ENCODE data around the gene HOXB8.

Gene HOXB8

GRCh38 chr17:48612456-48612853 is 2.6 kb downstream of the HOXB8 start:
- Mint-ChIP-seq H3K27me3 (peaks cover 97% of the 10 kb centered on the region), H3K4me1 (ENCODE audit: low read depth) (peaks cover 47% of the 10 kb centered on the region), H3K4me3 (peak overlapping the region; percentile 46), H3K27ac (no peak overlapping the region), H3K9me3 (no peaks in the 10 kb centered on the region), H3K36me3 (ENCODE audit: low read depth) (no peaks in the 10 kb centered on the region)
- intact Hi-C loops (cut with micrococcal nuclease) = loop anchor here (10.0 kb wide), 1 partner anchor 588 kb away; no protein-coding TSS in a partner anchor

- H3K27me3 Mint-ChIP-seq = peaks cover 97% of the 10 kb centered on the region
- peaks cover 48% of the 10 kb centered on the region for H3K4me1 Mint-ChIP-seq (ENCODE audit: low read depth)
- H3K36me3 Mint-ChIP-seq (ENCODE audit: low read depth) = no peaks in the 10 kb centered on the region
- H3K27ac Mint-ChIP-seq = no peak overlapping the region
- peak overlapping the region; percentile 79 for H3K4me3 Mint-ChIP-seq
- H3K9me3 Mint-ChIP-seq = no peaks in the 10 kb centered on the region
- intact Hi-C loops (cut with micrococcal nuclease) = loop anchor here (10.0 kb wide), 1 partner anchor 587 kb away; no protein-coding TSS in a partner anchor
Measured at GRCh38 chr17:48611681-48612455, 3.2 kb downstream of the HOXB8 start.

GRCh38 chr17:48611213-48611612 is 3.9 kb downstream of the HOXB8 start:
- Mint-ChIP-seq H3K27me3 (peaks cover 97% of the 10 kb centered on the region), H3K4me3 (peak overlapping the region; percentile 79), H3K36me3 (ENCODE audit: low read depth) (no peaks in the 10 kb centered on the region), H3K4me1 (ENCODE audit: low read depth) (peaks cover 48% of the 10 kb centered on the region), H3K27ac (peak overlapping the region; percentile 25), H3K9me3 (no peaks in the 10 kb centered on the region)
- intact Hi-C loops (cut with micrococcal nuclease) = loop anchor here (10.0 kb wide), 1 partner anchor 586 kb away; no protein-coding TSS in a partner anchor

GRCh38 chr17:48610282-48611211 is 4.5 kb downstream of the HOXB8 start, which contains the start of gene HOXB7:
Gene HOXB7, minus strand, starts transcription at chr17:48611017. Its CDS starts 99 bp downstream, at chr17:48610918.
- H3K9me3 Mint-ChIP-seq = no peaks in the 10 kb centered on the region
- peaks cover 48% of the 10 kb centered on the region for H3K4me1 Mint-ChIP-seq (ENCODE audit: low read depth)
- intact Hi-C loops (cut with micrococcal nuclease) = loop anchor here (10.0 kb wide), 1 partner anchor 586 kb away; no protein-coding TSS in a partner anchor
- H3K27me3 Mint-ChIP-seq = peaks cover 96% of the 10 kb centered on the region
- H3K36me3 Mint-ChIP-seq (ENCODE audit: low read depth) = no peaks in the 10 kb centered on the region
- H3K27ac Mint-ChIP-seq = peak within 1 kb of the TSS; percentile 25
- peak within 1 kb of the TSS; percentile 79 for H3K4me3 Mint-ChIP-seq

- Mint-ChIP-seq H3K4me1 (ENCODE audit: low read depth) (peaks cover 45% of the 10 kb centered on the region), H3K9me3 (no peaks in the 10 kb centered on the region), H3K27me3 (peaks cover 96% of the 10 kb centered on the region), H3K27ac (no peak overlapping the region), H3K4me3 (peak overlapping the region; percentile 79), H3K36me3 (ENCODE audit: low read depth) (no peaks in the 10 kb centered on the region)
- intact Hi-C loops (cut with micrococcal nuclease) = loop anchor here (10.0 kb wide), 1 partner anchor 585 kb away; no protein-coding TSS in a partner anchor
Measured at GRCh38 chr17:48609759-48610281, 5.3 kb downstream of the HOXB8 start.

- Mint-ChIP-seq H3K9me3 (no peaks in the 10 kb centered on the region), H3K27ac (no peak overlapping the region), H3K27me3 (peaks cover 96% of the 10 kb centered on the region), H3K4me3 (no peak overlapping the region), H3K4me1 (ENCODE audit: low read depth) (peaks cover 46% of the 10 kb centered on the region), H3K36me3 (ENCODE audit: low read depth) (no peaks in the 10 kb centered on the region)
- intact Hi-C loops (cut with micrococcal nuclease) = no loop called here
Measured at GRCh38 chr17:48609033-48609432, 6.1 kb downstream of the HOXB8 start.

- Mint-ChIP-seq H3K9me3 (no peaks in the 10 kb centered on the region), H3K4me3 (no peak overlapping the region), H3K36me3 (ENCODE audit: low read depth) (no peaks in the 10 kb centered on the region), H3K27ac (no peak overlapping the region), H3K4me1 (ENCODE audit: low read depth) (peaks cover 43% of the 10 kb centered on the region), H3K27me3 (peaks cover 96% of the 10 kb centered on the region)
- intact Hi-C loops (cut with micrococcal nuclease) = no loop called here
Measured at GRCh38 chr17:48608494-48608834, 6.6 kb downstream of the HOXB8 start.

GRCh38 chr17:48606892-48607614 is 8.0 kb downstream of the HOXB8 start:
- intact Hi-C loops (cut with micrococcal nuclease) = no loop called here
- no peak overlapping the region for H3K27ac Mint-ChIP-seq
- H3K4me3 Mint-ChIP-seq = no peak overlapping the region
- H3K9me3 Mint-ChIP-seq = no peaks in the 10 kb centered on the region
- peaks cover 99% of the 10 kb centered on the region for H3K27me3 Mint-ChIP-seq
- H3K4me1 Mint-ChIP-seq (ENCODE audit: low read depth) = peaks cover 29% of the 10 kb centered on the region
- H3K36me3 Mint-ChIP-seq (ENCODE audit: low read depth) = no peaks in the 10 kb centered on the region

GRCh38 chr17:48605991-48606891 is 8.9 kb downstream of the HOXB8 start:
- Mint-ChIP-seq H3K4me3 (no peak overlapping the region), H3K27me3 (peaks cover 99% of the 10 kb centered on the region), H3K4me1 (ENCODE audit: low read depth) (peaks cover 21% of the 10 kb centered on the region), H3K27ac (no peak overlapping the region), H3K9me3 (no peaks in the 10 kb centered on the region), H3K36me3 (ENCODE audit: low read depth) (no peaks in the 10 kb centered on the region)
- intact Hi-C loops (cut with micrococcal nuclease) = no loop called here

- intact Hi-C loops (cut with micrococcal nuclease) = no loop called here
- Mint-ChIP-seq H3K27me3 (peaks cover 99% of the 10 kb centered on the region), H3K4me3 (no peak overlapping the region), H3K9me3 (no peaks in the 10 kb centered on the region), H3K4me1 (ENCODE audit: low read depth) (peaks cover 16% of the 10 kb centered on the region), H3K36me3 (ENCODE audit: low read depth) (no peaks in the 10 kb centered on the region), H3K27ac (no peak overlapping the region)
Measured at GRCh38 chr17:48605409-48605919, 9.6 kb downstream of the HOXB8 start.

- H3K4me3 Mint-ChIP-seq = no peak within 1 kb of the TSS
Measured at GRCh38 chr17:48604770-48605329, 10.2 kb downstream of the HOXB8 start, which contains the start of gene HOXB6. Gene HOXB6, minus strand, starts transcription at chr17:48604986. Its CDS starts 6,836 bp downstream, at chr17:48598150.

More at GRCh38 chr17:48604770-48605329, 10.2 kb downstream of the HOXB8 start, which contains the start of gene HOXB6:
- no peaks in the 10 kb centered on the region for H3K36me3 Mint-ChIP-seq (ENCODE audit: low read depth)
- H3K27me3 Mint-ChIP-seq = peaks cover 99% of the 10 kb centered on the region
- intact Hi-C loops (cut with micrococcal nuclease) = no loop called here
- peaks cover 16% of the 10 kb centered on the region for H3K4me1 Mint-ChIP-seq (ENCODE audit: low read depth)
- H3K9me3 Mint-ChIP-seq = no peaks in the 10 kb centered on the region
- H3K27ac Mint-ChIP-seq = no peak within 1 kb of the TSS
